B cell (primary cell): Measurements from ENCODE around the gene RCC2. TPM values are rescaled to one million over a fixed set of nuclear protein-coding genes. Genes with fewer than 3 reads are reported as not detected.
"Not testable (repeated sequence)": the region's sequence is repeated elsewhere in the genome, so short reads cannot be mapped to it uniquely, and the experiment has no call there.

Source experiments
- ATAC-seq: fragments of 200-7000 bp; cut with Tn5 transposase; one replicate; pipeline ENCODE4 v1.10.0; 2021; ENCODE audit warnings: low read depth, mild to moderate bottlenecking, moderate number of reproducible peaks, moderate library complexity
- CTCF ChIA-PET: fragments of 350-600 bp; sonication (Branson Sonifier 250); formaldehyde crosslinking; loops from one replicate; lab custom pipeline; 2021; ENCODE audit warnings: antibody characterized with exemption, inconsistent platforms; lab: Charles Lee
- POLR2A ChIA-PET: fragments of 350-600 bp; sonication (Branson Sonifier 250); formaldehyde crosslinking; loops from one replicate; lab custom pipeline; 2021; ENCODE audit warnings: antibody characterized with exemption; lab: Charles Lee
- DNase-seq: peaks from one replicate; pipeline ENCODE4 v3.0.0; 2013
- H2AFZ ChIP-seq: 2 replicates; pipeline ENCODE4 v1.6.1; 2012; ENCODE audit warnings: mild to moderate bottlenecking, low read depth, low read length; ENCODE audit not compliant: insufficient read depth, poor library complexity, severe bottlenecking
- H3K27ac ChIP-seq, 2 donors: 1 replicate in 1 of 2; 2 replicates in 1 of 2; pipeline ENCODE4 v1.5.1; 2012 to 2013; ENCODE audit warnings: low read length in 2 of 2, mild to moderate bottlenecking in 2 of 2, moderate library complexity in 1 of 2
- H3K27me3 ChIP-seq, 4 experiments: fragments of 200-600 bp in 1 of 4; sonication (generic) in 1 of 4; replicated peaks in 1 of 4; 1 replicate in 2 of 4; 2 replicates in 2 of 4; pipeline versions ENCODE4 v1.6.1 to v1.7.0; 2013 to 2016; ENCODE audit warnings: low read length in 3 of 4, mild to moderate bottlenecking in 2 of 4, mixed read lengths in 1 of 4, moderate library complexity in 1 of 4; ENCODE audit not compliant: insufficient read depth in 4 of 4, control insufficient read depth in 3 of 4; ENCODE audit errors: control extremely low read depth in 1 of 4
- H3K36me3 ChIP-seq, 2 experiments: replicated peaks in 1 of 2; 1 replicate in 1 of 2; 2 replicates in 1 of 2; pipeline versions ENCODE4 v1.6.1 to v1.7.1; 2013; ENCODE audit warnings: low read length in 1 of 2; ENCODE audit not compliant: insufficient read depth in 2 of 2, control insufficient read depth in 1 of 2; ENCODE audit errors: control extremely low read depth in 1 of 2, extremely low read depth in 1 of 2
- H3K4me1 ChIP-seq, 2 donors: fragments of 200-600 bp in 1 of 2; sonication (generic) in 1 of 2; 1 replicate in 1 of 2; 2 replicates in 1 of 2; pipeline versions ENCODE4 v1.5.1 to v1.6.1; 2013 to 2017; ENCODE audit warnings: low read length in 2 of 2; ENCODE audit not compliant: control insufficient read depth in 2 of 2, insufficient read depth in 2 of 2
- H3K4me2 ChIP-seq: replicated peaks from 2 replicates; pipeline ENCODE3; 2012; ENCODE audit warnings: mild to moderate bottlenecking, low read depth, low read length; ENCODE audit not compliant: poor library complexity, severe bottlenecking
- H3K4me3 ChIP-seq, 5 experiments: fragments of 200-600 bp in 1 of 5; sonication (generic) in 1 of 5; 1 replicate in 3 of 5; 2 replicates in 2 of 5; pipeline versions ENCODE4 v1.5.1 to v1.7.0; 2011 to 2016; ENCODE audit warnings: low read length in 4 of 5, mild to moderate bottlenecking in 4 of 5, low read depth in 2 of 5, control low read depth in 1 of 5, moderate library complexity in 1 of 5; ENCODE audit not compliant: insufficient read depth in 1 of 5; ENCODE audit errors: control extremely low read depth in 1 of 5, extremely low read depth in 1 of 5
- H3K79me2 ChIP-seq: fragments of 200-600 bp; sonication (generic); one replicate; pipeline ENCODE4 v1.6.0; 2016; ENCODE audit warnings: low read length; ENCODE audit not compliant: control insufficient read depth, insufficient read depth
- H3K9ac ChIP-seq: fragments of 200-600 bp; sonication (generic); 2 replicates; pipeline ENCODE4 v1.6.1; 2017; ENCODE audit warnings: mild to moderate bottlenecking, low read length, moderate library complexity
- H3K9me3 ChIP-seq, 3 donors: one replicate each; pipeline versions ENCODE4 v1.6.1 to v1.7.1; 2013; ENCODE audit warnings: low read length in 2 of 3; ENCODE audit not compliant: control insufficient read depth in 2 of 3, insufficient read depth in 1 of 3; ENCODE audit errors: control extremely low read depth in 1 of 3
- H4K20me1 ChIP-seq: 2 replicates; pipeline ENCODE4 v1.6.0; 2012; ENCODE audit warnings: mild to moderate bottlenecking, low read length; ENCODE audit not compliant: insufficient read depth, control insufficient read depth, poor library complexity, severe bottlenecking
- H3K27ac Mint-ChIP-seq: one replicate; pipeline ENCODE4 v1.8.0; 2021; ENCODE audit warnings: mixed read lengths
- H3K27me3 Mint-ChIP-seq: one replicate; pipeline ENCODE4 v1.8.0; 2021; ENCODE audit warnings: mixed read lengths
- H3K4me1 Mint-ChIP-seq: one replicate; pipeline ENCODE4 v1.8.0; 2021; ENCODE audit warnings: mixed read lengths
- H3K4me3 Mint-ChIP-seq: one replicate; pipeline ENCODE4 v1.8.0; 2021; ENCODE audit warnings: mixed read lengths
- H3K9me3 Mint-ChIP-seq: one replicate; pipeline ENCODE4 v1.8.0; 2022; ENCODE audit warnings: mixed read lengths; ENCODE audit not compliant: insufficient read depth
- EZH2 ChIP-seq: IDR thresholded peaks from 2 replicates; pipeline ENCODE4 v1.6.1; 2012; ENCODE audit warnings: borderline replicate concordance, low read depth, mild to moderate bottlenecking, moderate library complexity, low read length; ENCODE audit not compliant: insufficient read depth, poor library complexity, severe bottlenecking
- WGBS: methylation state at CpG from one replicate; pipeline ENCODE4 v1.1.5; 2013; ENCODE audit warnings: missing lambda C conversion rate; ENCODE audit not compliant: insufficient coverage; 5-methylcytosine and 5-hydroxymethylcytosine counted together
- intact Hi-C: fragments of 100-400 bp; cut with micrococcal nuclease; formaldehyde crosslinking; loops from one replicate; pipeline ENCODE4 v1.10.0; 2022
- polyA plus RNA-seq: library from polyadenylated mRNA; depleted of rRNA; stranded (reverse); fragments of >200 nt; gene quantifications from 2 replicates; pipeline ENCODE4 v1.2.3, GENCODE V29; 2012
- total RNA-seq, 2 donors: library from RNA; stranded (reverse); fragments of 120-200 nt in 1 of 2; gene quantifications; 1 replicate in 1 of 2; 2 replicates in 1 of 2; pipeline versions ENCODE4 v1.2.3 to v1.2.4, GENCODE V29; 2013 to 2022
- TF ChIP-seq, protein P1 (sequence below): fragments of 200-600 bp; IDR thresholded peaks from one replicate; pipeline ENCODE4 v1.8.0; 2022; ENCODE audit warnings: antibody characterized with exemption, mild to moderate bottlenecking

Gene RCC2
- total and polyA plus RNA-seq, 2 donors (not counting 1 experiment from before 2014, with no cell fraction given): 48.9 to 76.9 TPM

DNA sequence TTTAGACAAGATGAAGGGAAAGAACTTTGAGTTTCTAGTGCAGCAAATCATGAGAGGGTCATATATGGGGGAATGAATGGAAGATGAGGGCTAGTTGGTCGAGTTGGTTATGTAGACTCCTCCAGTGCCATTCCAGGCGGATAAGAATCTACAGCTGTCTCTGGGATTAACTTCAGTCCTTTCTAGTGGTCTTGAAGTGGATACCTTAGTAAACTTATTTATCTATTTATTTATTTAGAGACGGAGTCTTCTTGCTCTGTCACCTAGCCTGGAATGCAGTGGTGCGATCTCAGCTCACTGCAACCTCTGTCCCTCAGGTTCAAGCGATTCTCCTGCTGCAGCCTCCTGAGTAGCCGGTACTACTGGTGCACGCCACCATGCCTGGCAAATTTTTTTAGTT, 41.4 kb upstream of the RCC2 start:
- H3K4me1 Mint-ChIP-seq: no peaks in the 10 kb centered on the region
- no peak overlapping the region for H3K27ac Mint-ChIP-seq
- intact Hi-C loops: no loop called here
- ATAC-seq: no peak
- Histone ChIP-seq H3K27me3 (peaks cover 0 to 3% (median 0%) of the 10 kb centered on the region in 4 experiments), H3K4me2 (no peak overlapping the region), H2AFZ (no peak overlapping the region), H3K4me1 (no peaks in the 10 kb centered on the region), H3K4me3 (no peak overlapping the region), H3K79me2 (no peaks in the 10 kb centered on the region), H3K9me3 (no peaks in the 10 kb centered on the region), H3K27ac (no peak overlapping the region), H3K9ac (no peak overlapping the region), H4K20me1 (no peaks in the 10 kb centered on the region), H3K36me3 (no peaks in the 10 kb centered on the region)
- ChIA-PET POLR2A (no interaction called here), CTCF (interaction anchor here (1.4 kb wide), 1 partner anchor 126 kb away, joined by 4 read pairs; no protein-coding TSS in a partner anchor)
- no peaks in the 10 kb centered on the region for H3K9me3 Mint-ChIP-seq
- 94% methylated on average over 4 of the region's 7 CpGs for WGBS
- DNase-seq: no peak
- no peak overlapping the region for H3K4me3 Mint-ChIP-seq
- TF ChIP-seq, protein P1, sequence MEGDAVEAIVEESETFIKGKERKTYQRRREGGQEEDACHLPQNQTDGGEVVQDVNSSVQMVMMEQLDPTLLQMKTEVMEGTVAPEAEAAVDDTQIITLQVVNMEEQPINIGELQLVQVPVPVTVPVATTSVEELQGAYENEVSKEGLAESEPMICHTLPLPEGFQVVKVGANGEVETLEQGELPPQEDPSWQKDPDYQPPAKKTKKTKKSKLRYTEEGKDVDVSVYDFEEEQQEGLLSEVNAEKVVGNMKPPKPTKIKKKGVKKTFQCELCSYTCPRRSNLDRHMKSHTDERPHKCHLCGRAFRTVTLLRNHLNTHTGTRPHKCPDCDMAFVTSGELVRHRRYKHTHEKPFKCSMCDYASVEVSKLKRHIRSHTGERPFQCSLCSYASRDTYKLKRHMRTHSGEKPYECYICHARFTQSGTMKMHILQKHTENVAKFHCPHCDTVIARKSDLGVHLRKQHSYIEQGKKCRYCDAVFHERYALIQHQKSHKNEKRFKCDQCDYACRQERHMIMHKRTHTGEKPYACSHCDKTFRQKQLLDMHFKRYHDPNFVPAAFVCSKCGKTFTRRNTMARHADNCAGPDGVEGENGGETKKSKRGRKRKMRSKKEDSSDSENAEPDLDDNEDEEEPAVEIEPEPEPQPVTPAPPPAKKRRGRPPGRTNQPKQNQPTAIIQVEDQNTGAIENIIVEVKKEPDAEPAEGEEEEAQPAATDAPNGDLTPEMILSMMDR: no peak
- H3K27me3 Mint-ChIP-seq: peaks cover 11% of the 10 kb centered on the region

DNA sequence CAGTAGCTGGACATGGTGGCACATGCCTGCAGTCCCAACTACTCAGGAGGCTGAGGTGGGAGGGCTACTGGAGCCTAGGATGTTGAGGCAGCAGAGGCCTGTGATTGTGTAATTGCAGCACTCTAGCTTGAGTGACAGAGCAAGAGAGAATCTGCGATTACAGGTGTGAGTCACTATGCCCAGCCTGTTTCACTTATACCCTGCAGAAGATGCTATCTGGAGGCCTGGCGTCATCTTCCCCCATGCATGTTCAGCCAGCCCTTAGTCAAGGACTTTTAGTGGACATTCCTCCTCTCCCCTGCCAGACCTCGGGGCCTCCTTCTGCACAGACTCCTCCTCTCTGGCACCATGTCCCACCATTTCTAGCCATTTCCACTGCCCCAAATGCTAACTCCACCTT, 36.3 kb upstream of the RCC2 start:
- intact Hi-C loops: no loop called here
- Histone ChIP-seq H2AFZ (no peak overlapping the region), H3K9ac (no peak overlapping the region), H3K4me1 (no peaks in the 10 kb centered on the region), H3K27ac (no peak overlapping the region), H3K36me3 (no peaks in the 10 kb centered on the region), H3K4me3 (no peak overlapping the region), H3K9me3 (no peaks in the 10 kb centered on the region), H3K27me3 (no peaks in the 10 kb centered on the region), H4K20me1 (no peaks in the 10 kb centered on the region), H3K79me2 (no peaks in the 10 kb centered on the region), H3K4me2 (no peak overlapping the region)
- H3K4me3 Mint-ChIP-seq: no peak overlapping the region
- CTCF ChIA-PET: interaction anchor here (1.2 kb wide), 1 partner anchor 51 kb away, joined by 4 read pairs; no protein-coding TSS in a partner anchor
- no peak overlapping the region for H3K27ac Mint-ChIP-seq
- POLR2A ChIA-PET: no interaction called here
- TF ChIP-seq EZH2: no peak
- TF ChIP-seq, protein P1: no peak
- H3K9me3 Mint-ChIP-seq: no peaks in the 10 kb centered on the region
- WGBS: 79% methylated on average over 3 of the region's 3 CpGs
- H3K4me1 Mint-ChIP-seq: no peaks in the 10 kb centered on the region
- no peak for DNase-seq
- ATAC-seq: no peak
- H3K27me3 Mint-ChIP-seq: no peaks in the 10 kb centered on the region

DNA sequence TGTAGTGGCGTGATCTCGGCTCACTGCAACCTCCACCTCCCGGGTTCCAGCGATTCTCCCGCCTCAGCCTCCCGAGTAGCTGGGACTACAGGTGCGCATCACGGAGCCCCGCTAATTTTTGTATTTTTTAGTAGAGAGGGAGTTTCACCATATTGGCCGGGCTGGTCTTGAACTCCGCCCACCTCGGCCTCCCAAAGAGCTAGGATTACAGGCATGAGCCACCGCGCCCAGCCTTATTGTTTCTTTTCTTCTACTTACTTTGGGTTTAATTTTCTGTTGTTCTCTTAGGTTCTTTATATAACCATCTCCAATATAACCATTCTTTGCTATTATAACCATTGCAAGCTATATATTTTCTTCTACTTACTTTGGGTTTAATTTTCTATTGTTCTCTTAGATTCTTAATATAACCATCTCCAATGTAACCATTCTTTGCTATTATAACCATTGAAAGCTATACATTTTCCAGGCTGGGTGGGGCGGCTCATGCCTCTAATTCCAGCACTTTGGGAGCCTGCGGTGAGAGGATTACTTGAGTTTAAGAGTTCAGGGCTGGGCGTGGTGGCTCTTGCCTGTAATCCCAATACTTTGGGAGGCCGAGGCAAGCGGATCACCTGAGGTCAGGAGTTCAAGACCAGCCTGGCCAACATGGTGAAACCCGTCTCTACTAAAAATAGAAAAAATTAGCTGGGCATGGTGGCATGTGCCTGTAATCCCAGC, 35.5 kb upstream of the RCC2 start:
- H3K4me1 ChIP-seq, H3K4me2 ChIP-seq, ATAC-seq, H3K27ac ChIP-seq, H3K27me3 Mint-ChIP-seq, intact Hi-C loops, H3K27me3 ChIP-seq, H3K79me2 ChIP-seq, H3K27ac Mint-ChIP-seq, DNase-seq, H3K9ac ChIP-seq, H2AFZ ChIP-seq, H3K9me3 ChIP-seq, H4K20me1 ChIP-seq, H3K9me3 Mint-ChIP-seq, H3K4me3 ChIP-seq, H3K4me3 Mint-ChIP-seq, H3K4me1 Mint-ChIP-seq, H3K36me3 ChIP-seq, POLR2A ChIA-PET: not testable (repeated sequence)
- CTCF ChIA-PET: interaction anchor here (0.8 to 1.2 kb wide), 2 partner anchors 20 to 50 kb away, joined by 4 to 5 read pairs; no protein-coding TSS in a partner anchor
- WGBS: 57% methylated on average over 5 of the region's 20 CpGs
